DMS 273 treated with DMSO at 0.1 percent for 48 hours (cell line): Measurements from ENCODE around the gene FAM168A.

Experiments used
- DNase-seq: peaks from one replicate; lab custom pipeline; 2025; lab: John Stamatoyannopoulos, UW

Gene FAM168A

DNA sequence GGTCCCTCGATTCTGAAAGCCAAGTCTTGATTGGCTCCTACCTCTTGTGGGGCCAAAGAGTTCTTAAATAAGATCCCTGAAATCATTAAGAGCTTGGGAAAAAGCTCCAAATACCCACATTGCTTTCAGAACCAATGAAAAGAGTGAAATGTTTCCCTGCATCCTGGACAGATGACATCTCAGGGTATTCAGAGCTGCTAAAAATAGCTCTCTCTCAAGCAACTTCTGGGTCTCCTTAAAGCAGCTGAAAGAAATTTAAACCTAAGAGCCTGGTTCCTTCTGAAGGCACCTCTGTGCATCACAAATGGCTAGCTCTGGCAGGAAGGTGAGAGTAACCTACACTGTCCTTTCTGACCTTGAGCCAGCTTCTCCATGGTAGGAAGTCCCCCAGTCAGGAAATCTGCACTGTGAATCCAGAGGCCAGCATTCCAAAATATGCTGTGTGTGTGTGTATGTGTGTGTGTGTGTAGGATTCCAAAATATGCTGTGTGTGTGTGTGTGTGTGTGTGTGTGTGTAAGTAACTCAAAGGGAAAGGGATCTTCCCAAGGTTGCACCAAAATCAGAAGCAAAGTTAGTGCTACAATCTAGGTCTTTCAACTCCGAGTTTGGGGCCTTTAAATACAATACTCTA, 171.6 kb downstream of the FAM168A start:
- no peak for DNase-seq

DNA sequence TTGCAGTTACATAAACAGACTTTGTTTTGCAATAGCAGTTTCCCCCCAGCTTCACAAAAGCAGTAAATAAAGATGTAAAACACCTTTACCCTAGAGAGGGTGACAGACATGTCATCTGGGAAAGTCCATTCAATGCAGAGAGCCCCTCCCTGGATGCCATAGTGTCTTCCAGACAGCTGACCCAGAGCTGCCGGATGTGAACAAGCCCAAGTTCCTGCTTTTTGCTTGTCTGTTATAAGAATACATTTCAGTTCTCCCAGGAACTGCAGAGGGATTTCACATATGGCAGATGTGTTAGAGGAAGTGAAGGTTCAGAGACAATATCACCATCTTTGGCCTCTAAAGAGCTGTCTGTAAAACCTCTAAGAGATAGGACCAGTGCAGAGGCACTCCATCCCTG, 172.8 kb downstream of the FAM168A start:
- DNase-seq, result no peak

DNA sequence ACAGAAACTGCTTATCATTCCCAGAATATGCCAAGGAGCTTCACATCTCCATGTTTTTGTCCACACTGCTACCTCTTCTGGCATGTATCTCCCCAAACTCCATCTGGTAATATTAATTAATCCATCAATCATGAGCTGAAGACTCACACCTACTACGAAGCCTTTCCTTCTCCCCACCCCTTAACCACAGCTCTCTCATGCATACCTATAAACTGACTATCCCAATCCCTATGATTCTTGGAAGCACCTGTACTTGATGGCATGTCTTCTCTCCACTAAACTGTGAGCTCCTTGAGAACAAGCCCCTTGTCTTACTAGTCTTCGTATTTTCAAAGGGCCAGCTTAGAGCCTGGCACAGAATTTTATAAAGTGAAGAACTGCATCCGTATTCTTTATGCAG, 174.4 kb downstream of the FAM168A start:
- no peak for DNase-seq

DNA sequence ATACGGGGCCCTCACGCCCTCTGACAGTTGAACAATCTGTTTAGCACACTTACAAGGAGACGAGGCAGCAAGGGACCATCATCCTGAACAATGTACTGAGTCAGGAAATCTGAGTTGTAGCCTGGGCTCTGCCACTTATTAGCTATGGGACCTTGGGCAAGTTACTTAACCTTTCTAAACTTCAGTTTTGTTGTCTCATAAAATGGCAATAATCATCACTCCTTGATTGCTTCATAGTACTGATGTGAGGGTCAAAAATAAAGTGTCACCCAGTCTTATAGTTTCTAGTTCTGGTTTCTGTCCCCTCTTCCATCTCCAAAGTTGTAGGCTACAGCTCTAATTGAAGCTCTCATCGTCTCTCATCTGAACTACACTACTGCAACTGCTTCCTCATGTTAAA, 175.0 kb downstream of the FAM168A start:
- DNase-seq, result no peak

DNA sequence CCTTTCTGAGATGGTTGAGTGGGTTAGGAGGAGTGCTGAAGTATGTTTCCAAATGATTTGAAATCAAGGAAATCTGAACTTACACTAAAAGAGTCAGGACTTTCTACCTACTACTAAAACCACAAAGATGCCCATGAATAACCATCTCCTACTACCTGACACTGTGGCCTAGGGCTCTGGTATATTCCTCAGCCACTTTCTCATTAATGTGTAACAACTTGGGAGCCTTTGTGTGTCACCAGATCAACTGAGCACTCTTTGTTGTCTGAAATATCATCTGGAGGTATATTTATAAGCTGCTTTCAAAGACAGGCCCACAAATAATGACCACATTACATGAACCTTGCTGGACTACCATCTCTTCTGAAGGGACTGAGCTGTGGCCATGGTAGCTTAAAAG, 177.8 kb downstream of the FAM168A start:
- DNase-seq, result no peak

DNA sequence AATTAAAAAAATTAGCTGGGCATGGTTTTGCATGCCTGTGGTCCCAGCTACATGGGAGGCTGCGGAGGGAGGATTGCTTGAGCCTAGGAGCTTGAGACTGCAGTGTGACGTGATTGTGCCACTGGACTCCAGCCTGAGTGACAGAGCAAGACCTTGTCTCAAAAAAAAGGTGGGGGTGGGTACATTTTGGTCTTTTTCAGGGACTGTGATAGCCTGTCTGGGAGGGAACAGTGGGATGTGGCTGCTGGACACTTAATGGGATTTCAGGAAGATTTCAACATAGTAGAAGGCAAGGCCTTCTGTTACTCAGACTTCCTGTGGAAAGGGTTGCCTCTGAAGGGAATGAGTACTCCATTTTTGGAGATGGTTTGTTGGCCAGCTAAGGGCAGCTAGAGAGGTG, 181.1 kb downstream of the FAM168A start:
- no peak for DNase-seq

DNA sequence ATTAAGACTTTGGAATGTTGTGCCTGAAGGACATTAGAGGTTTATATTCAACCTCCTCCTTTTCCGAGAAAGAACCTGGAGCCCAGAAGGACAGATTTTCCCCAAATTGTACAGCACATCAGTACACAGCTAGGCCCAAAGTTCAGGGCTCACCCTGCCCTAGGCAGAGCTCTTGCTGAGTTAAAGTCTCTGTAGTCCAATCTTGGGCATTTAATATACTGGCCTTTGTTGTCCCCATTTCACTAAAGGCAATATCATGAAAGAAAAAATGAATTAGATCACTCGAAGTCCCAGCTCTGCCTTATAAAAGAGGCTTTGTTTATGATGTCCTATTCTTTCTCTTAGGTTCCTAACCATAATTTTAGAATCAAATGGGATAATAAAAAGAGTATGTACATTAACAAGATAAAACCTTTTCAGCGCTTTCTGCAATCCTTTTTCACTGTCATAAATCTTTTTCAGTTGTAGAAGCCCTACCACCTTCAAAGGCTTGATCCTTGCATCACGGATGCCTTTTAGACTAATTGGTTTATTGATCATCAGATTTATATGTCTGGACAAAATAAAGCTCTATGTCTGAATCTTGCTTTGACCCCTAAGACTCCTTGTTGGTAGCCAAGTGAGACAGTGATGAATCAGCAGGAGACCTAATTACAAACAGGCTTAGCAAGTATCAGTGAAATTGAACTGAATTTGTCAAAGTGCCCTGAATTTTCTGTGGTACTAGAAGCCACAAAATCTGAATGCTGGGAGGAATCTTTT, 181.9 kb downstream of the FAM168A start:
- no peak for DNase-seq

DNA sequence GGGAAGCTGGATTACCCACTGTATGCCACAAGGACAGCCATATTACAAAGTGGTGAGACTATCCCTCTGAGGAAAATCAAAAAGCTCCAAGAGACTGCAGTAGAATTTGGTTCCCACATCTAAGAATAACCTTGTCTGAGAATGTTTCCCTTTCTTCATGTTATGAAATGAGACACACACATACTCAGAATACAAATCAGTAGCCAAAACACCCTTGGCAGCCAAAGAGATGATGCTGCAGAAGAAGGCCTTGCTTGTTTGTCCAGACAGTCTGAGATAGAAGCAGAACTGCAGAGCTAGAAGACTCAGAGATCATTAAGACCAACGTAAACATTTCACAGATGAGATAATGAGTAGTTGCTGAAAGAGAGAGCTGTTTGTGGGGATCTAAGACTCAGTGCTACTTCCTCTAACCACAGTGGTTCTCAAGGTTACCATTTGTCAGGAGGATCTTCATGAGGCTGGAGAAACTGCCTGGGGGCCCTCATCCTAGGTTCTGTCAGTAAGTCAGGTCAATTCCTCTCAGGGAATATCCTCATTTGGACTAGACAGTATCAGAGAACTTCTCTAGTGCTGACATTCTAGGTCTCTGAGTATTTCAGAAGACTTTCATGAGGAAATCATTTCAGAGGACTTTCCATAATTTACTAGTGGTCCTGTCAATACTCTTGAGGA, 182.8 kb downstream of the FAM168A start:
- DNase-seq, result no peak

DNA sequence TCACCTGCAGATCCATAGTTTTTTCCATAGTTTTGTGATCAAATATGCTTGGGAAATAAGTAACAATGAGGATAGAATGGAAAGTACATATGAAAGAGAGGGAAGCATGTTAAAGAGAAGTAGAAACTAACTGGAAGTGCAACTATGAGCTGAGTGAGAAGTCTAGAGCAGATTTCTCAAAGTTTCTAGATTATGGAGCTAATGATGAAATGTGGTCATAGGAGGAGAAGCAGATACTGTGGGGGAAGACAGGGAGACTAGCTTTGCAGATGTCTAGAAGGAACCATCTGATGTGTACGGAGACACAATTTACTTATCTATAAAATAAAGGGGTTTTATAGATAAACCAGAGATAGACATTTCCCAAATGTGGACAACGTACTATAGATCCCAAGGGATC, 184.7 kb downstream of the FAM168A start:
- DNase-seq, result no peak

DNA sequence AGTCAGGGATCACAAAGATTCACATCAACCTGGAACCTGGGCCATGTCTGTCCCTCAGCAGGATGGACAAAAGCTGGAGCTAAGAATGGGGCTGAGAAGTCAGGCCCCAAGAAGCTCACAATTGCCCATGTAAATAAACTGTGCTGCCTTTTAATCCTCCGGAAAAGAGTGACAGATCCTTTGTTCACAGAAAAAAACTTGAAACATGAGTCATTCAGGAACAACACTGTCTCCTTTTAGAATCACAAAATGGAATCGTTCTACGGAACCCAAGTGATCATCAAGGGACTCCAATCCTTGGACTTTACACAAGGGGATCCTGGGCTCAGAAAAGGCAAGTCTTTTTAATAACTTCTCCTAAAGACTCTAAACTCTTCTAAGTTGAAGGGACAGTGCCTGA, 185.6 kb downstream of the FAM168A start:
- DNase-seq, result no peak

DNA sequence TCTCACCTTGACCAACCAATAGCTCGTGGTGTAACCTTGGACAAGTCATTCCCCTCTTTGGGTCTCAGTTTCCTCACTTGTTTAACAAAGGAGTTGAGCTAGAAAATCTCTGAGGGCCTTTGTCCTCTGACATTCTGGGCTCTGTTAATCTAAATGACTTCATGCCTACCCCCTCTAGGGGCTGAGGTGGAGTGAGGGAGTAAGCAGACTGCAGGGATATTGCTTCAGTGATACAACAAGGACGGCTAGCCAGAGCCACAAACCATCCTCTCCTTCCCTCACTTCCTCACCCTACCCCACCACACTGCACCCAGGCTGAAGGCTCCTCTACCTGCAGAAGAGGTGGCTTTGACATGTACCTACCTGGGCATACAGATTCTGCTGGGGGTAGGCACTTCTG, 186.9 kb downstream of the FAM168A start:
- DNase-seq, result no peak

DNA sequence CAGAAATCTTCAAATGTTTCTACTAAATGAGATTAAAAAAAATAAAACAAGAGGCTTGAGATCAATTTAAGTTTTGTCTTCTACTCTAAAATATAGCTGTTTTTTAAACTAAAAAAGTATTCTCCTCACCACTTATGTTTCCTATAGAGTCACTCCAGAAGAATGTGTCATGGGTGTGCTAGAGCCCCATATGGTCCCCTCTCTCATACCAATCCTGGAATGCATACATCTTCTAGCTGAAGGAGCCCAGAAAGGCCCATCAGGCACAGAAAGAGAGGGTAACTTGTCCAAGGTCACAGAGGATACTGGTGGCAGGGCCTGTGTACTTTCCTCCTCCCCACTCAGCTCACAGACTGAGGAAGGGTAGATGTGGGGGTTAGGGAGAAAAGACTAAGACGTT, 187.3 kb downstream of the FAM168A start:
- no peak for DNase-seq

DNA sequence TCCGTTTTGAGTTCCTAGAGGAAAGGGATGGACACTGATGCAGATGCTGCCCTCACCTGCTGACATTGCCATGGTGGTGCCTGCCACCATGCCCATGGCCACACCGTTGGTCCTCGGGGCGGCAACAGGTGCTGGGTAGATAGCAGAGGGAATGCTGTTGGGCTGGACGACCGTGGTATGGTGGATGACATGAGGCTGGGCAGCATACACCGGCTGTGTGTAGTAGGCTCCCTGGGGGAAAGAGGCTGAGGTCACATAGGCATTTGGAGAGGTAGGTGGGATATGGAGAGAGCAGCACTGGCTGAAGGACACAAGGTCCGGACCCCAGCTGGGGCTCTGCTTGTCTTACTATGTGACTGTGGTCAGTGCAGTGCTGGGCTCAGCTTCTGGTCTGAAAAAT, 188.5 kb downstream of the FAM168A start:
- DNase-seq, result no peak

DNA sequence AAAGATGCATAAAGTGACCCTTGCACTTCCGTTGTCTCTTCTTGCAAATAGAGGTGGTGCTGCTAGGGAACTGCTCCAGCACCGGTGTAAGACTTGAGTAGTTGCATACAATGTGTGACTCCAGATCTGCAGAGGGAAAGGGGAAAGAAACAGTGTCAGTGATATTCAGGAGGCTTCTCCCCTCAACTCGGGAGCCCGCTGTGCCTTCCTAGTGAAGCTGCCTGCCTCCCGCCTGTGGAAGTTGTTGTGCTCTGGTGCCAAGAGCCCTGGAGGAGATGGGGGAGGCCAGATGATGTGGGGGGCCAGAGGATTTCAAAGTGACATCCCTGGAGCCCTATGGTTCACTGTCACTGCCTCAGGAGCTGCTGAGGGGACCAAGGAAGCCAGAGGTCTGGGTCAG, 191.3 kb downstream of the FAM168A start:
- no peak for DNase-seq

DNA sequence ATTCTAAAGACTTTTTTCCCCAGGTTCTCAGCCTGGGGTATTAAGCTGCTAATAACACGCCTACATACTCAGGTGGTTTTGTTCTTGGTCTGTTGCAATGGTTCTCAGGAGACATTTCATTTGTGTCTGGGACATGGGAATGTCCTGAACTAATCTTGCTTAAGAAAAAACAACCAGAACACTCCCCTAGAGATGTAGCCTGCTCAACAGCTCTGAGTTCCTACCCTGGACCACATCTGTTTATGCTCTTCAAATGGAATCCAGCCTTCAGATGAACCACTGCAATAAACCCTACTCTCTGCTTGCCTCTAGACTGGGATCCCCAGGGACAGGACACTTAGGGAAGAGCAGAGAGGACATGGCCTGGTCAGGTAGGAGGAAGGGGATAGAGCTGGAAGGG, 191.8 kb downstream of the FAM168A start:
- DNase-seq, result no peak

DNA sequence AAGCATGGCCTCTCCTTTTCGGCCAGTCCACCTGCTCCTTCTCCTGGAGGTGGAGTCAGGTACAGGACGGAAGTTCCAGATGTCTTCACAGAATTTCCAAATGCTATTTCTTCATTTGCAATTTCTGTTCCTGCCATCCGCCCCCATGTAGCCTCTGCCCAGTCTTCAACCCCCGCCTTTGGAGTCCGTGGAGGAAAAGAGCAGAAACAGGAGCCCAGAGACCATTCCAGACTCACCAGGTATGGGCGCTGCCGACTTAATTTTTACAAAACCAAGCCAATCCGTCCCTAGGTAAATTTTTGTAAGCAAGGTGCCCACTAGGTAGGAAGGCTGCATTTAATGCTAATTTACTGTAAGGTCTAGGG, 192.8 kb downstream of the FAM168A start:
- DNase-seq, result no peak

DNA sequence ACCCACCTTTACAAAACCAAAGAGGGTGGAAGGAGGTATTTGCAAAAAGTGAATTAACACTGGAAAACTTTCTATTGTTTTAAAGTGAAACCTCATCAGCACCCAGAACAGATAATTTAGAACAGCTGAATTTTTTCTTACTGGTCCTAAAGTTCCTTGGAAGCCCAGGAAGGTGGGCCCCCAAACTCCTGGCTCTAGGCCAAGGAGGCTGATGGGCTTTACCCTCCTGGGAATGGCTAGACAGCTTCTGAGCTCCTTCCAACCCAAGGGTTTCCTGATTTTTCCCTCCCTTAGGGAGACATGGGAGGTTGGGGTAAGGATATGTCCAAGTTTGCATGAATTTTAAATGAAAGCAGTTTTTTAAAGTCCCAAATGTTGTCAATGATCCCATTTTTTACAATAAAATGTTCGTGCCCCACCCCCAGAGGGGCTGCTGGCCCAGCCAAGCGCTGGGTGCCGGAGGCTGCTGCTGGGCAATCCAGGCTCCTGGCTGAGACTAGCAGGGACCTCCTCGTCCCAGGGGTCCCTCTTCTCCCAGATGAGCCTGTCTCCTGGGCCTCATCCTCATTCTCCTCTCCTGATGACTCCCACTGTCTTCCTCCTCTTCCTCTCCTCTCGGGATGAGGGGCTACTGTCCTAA, 193.3 kb downstream of the FAM168A start:
- DNase-seq, result no peak

DNA sequence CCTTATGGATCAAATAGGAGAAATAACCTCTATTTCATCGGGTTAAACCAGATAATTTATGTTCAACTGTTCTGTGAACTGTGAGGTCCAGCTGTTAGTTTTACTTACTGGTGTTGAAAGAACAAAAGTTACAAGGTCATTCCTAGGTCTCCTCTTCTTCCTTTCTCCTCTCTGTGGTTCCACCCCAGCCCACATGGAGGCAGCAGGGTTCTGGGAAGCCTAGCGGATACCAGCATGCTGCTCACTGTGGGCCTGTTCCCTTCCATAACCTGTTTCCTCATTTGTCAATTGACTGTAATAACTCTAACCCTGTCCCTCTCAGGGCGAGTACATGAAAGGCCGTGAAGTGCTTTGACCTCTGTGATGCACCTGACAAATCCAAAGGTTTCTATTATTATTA, 193.9 kb downstream of the FAM168A start:
- peak; percentile 21 for DNase-seq

DNA sequence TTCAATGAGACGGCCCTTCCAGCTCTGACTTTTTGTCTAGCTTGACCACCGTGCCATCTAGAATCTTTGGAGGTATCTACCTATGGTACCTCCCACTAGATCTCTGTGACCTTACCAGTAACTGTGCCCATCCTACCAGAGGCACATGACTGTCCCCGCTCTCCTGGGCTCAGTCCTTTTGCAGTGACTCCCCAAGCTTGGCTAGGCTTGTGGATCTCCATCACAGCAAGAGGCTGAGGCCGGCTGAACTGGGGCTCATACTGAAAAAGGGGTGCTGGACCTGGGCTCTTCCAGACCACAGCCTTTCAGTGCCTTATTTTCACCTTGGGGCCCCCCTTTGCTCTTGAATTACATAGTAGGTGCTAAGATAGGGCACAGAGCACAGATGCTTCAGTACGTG, 194.4 kb downstream of the FAM168A start:
- no peak for DNase-seq

DNA sequence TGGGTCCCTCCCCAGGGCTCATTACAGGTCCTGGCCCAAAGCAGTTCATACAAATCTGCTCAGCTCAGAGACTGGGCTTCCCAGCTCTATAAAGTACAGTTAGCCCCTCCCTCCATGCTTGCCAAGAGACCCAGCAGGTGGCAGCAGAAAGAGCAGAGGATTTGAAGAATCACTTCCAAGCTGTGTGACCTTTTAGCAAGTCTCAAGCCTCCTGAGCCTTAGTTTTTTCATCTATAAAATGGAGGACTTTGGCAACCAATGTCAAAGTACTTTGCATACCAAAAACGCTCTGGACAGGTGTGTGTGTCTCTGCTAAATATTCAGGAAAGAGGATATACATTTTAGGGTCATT, 195.1 kb downstream of the FAM168A start:
- DNase-seq, result no peak

DNA sequence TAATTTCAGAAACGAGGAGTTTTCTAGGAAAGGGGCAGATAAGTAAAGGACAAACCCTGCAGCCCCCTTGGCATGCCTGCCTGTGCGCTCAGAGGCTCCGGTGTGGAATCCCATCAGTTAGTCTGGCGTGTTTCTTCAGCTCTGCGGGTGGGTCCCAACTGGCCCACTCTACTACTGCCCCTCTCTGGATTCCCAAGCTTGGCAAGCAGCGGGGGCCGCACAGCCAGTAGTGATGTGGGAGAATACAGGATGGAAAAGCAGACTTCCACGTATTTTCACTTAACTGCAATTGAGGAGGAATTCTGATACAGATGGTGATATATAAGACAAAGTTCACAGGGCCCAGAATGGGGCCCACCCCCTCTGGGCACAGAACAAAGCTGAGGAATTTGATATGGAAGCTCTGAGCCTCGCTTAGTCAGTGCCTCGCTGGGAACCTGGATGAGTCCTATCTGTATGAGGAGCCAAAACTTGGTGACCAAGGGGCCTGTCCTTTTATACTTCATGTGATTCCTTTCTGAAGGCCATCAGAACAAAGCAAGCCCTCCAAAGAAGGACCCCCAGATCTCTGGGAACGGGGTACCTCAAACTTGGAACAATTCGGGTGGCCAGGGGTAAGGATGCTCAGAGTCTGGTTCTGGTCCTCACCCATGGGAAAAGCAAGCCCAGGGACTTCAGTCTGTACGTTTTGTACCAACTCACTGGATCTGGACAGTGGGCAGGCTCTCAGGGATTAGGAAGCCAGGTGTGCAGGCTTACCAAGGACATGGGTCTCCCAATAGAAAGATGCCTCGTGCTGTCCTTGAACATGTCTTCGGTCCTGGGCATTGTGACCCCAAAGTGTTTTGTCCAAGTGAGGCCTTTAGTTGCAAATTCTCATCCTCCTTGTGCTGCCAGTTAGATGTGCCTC, 195.7 kb downstream of the FAM168A start:
- DNase-seq, result no peak
